HL-60/S4 treated with retinoic acid at 250 ng/mL for 4 days and 3 days (cell line): ENCODE measurements around the gene DUS1L.

Experiments used
- in situ Hi-C: fragments of 300-500 bp; cut with MboI; formaldehyde crosslinking; loops from 2 replicates; pipeline ENCODE4 v1.7.0; 2022; ENCODE audit warnings: low sequenced_read_pairs

DUS1L gene

DNA sequence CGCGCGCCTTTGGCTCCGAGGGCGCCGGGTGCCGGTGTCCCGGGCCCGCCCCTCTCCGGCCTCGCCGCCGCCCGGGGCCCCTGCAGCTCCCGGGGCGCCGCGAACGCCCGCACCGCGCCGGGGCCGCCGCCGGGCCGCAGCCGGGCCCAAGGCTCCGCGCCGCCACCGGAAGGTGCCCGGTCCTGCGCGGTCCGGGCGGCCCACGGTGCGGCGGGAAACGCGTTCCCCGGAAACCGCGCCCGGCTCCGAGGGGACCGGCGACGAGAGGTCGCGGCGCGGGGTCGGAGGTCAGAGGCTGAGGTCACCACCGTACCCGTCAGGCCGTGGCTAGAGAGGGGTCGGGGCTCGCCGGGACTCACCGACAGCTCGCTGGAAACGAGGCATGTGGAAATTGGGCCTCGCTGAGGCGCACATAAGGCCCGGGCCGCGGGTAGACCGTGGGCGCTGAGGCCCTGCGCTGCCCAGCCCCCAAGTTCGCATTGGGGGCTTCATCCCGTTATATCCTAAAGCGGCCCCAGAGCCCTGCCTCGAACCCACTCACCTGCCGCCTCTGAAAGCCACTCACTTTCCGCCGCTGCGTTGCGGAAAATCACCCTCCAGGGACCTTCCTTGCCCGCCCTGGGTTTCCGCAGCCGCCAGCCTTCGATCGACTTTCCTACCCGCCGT lies at the start of gene DUS1L:
DUS1L (minus strand) TSS at position 167 of the 666 bp plus-strand sequence. CDS start 745 bp downstream, outside the sequence.
- in situ Hi-C loops, result no loop called here

DNA sequence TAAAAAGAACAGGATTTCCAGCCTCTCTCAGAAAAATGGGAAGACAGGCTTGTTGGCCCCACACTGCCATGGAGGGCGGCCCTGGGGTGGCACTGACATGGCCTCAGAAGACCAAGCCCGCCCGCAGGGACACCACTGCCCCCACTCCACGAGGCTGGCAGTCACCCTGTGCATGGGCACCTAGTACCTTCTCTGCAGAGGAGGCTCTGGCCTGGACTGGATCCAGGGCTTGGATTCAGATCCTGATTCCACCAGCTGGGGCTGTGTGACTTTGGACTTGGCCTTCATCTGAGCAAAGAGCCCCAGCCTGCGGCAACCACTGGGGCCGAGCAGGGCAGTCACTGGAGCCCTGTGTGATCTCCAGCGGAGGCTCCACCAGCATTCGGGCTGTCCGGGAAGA lies 49.3 kb upstream of the DUS1L start:
- in situ Hi-C loops, result no loop called here

DNA sequence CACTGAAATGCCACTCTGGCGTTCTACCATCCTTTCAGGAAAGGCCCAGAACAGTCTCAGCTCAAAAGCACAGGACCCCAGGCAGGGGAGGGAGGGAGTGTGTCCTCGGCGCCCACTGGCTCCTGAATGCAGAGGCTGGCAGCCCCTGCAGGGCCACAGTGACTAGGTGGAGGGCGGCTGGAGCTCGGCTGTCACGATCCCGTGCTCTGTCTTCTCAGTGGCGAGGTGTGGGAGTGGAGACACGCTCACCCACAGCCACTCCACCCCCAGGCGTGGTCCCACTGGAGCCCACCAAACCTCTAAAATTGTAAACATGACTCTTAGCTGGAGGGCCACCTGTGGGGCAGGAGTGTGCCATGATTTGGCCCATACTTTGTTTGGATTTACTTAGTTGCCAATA lies 48.8 kb upstream of the DUS1L start:
- in situ Hi-C loops, result no loop called here

DNA sequence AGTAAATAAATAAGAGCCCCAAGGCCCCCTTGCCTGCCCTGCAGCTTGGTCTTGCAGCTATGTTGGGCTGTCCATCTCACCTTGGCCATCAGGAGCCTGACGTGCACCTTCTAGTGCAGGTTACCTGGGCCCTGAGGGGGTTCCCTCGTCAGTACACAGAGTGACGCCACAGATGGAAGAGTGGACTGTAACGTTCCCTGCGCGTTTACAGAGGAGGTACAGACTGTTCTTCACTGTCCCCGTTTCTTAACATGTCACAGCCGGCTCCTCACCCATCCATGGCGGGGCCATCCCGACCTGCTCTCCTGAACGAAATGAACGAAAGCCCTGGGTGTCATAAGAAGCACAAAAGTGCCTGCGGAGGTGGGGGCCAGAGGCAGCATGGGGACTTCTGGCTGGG lies 48.3 kb upstream of the DUS1L start:
- in situ Hi-C loops, result no loop called here

DNA sequence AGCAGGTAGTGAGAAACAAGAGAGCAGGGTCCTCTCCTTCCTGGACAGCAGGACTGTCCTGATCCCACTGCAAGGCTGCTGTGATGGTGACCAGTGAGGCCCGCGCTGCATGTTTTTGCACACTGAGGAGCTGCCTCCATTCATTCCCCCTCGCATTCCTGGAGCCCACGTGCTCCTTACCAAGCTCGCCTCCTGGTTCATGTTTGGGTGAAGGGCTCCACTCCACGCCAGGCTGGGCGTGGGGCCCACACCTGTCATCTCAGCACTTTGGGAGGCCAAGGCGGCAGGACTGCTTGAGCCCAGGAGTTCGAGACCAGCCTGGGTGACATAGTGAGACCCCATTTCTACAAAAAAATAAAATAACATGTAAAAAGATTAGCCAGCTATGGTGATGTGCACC lies 47.8 kb upstream of the DUS1L start:
- in situ Hi-C loops, result no loop called here

DNA sequence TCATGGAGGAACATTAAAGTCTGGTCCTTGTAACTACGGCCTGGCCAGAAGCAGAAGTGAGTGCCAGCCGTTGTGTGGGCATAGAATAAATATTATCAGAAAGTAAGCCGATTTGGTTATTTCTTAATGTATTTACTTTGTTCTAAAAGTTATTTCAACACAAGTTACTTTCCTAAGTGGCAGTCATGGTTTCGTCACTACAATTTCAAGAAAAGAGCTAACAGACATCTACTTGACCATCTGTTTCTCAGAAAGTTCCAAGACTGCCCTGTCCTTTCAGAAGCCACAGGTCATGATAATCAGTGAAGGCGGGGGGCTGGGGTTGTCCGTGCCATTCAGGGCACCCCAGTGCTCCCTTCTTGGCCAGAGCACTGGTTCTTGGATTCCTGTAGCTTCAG lies 47.3 kb upstream of the DUS1L start:
- in situ Hi-C loops, result no loop called here

DNA sequence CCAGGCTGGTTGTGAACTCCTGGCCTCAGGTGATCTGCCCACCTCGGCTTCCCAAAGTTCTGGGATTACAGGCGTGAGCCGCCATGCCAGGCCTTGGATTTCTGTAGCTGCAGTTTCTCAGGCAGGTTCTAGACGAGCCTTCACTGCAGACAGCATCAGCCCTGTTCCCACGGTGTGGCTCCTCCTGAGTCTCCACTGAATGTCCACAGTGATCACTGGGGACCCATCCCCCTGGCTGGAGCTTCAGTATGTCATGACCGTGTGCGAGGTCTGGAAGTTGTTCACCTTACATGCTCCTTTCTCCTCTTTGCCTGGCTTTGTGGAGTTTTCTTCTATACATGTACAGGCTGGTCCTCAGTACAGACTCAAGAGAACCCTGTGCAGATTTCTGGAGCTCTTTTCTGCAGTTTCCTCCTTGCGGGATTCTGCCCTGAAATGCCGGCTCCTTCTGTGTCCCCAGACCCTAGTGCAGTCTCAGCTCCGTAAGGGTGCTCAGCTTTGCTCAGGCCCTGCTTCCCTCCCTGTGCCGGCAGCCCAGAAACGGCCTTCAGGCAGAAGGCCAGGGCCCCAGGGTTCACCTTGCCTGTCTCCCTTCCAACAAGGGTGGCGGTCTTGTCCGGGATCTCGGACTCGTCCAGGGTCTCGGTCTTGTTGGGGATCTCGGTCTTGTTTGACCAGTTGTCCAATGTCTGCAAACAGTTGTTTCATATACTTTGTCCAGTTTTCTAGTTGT lies 46.7 kb upstream of the DUS1L start:
- in situ Hi-C loops, result no loop called here

DNA sequence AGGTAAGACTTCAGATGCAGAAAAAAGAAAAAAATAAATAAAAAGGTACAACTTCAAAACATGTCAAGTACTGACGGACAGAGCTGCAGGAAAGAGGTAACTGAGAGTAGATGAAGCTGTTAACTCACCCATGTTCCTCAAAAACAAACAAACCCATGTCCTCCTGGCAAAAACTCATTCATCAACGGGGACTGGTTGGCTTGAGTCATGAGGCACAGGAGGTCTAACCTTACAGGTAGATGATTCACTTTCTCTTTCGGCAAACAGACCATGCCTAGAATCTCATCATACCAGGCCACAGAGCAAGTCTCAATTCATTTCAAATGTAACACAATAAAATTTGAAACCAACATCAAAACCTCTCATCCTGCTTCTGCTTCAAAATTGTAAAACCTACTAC lies 44.7 kb upstream of the DUS1L start:
- in situ Hi-C loops, result no loop called here

DNA sequence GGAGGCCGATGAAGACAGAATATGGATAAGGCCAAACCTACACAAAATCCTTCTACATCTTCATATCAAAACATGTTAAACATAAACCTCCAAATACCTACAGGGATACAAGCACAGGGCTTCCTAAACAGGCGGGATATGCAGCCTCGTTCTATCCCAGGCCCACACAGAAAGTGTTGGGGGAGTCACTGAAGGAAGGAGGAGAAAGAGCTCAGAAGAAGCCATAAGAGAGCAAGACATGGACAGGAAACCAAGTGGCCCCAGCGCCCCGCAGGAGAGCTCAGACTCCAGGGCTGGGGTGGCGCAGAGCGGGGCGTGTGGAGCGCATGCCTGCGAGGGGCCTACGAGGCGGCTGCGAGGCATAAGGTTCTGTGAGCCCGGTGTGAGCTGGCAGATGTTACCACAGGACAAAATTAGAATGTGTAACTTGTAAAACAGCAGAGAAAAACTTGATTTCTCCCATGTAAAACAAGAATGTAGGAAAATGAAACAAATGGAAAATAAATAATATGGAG lies 43.4 kb upstream of the DUS1L start:
- in situ Hi-C loops, result no loop called here

DNA sequence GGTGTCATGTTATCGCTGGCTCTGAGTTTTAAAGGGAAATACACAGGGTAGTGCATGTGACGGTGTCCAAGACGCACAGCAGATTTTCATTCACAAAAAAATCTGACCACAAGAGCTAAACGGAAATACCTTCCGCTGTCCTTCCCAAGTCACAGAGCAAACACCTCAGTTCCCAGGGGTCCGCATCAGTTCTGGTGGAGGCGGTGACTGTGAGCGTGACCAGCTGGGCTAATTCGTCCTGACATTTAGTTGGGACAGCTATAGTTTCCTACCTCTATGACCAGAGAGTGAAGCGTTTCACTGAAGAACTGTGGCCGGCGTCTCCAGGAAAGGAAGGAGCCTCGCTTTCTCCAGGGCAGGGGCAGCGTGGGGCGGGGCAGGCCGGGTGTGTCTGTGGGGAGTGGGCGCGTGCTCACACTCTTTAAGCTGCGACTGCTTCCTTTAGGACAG lies 42.9 kb upstream of the DUS1L start:
- in situ Hi-C loops, result no loop called here

DNA sequence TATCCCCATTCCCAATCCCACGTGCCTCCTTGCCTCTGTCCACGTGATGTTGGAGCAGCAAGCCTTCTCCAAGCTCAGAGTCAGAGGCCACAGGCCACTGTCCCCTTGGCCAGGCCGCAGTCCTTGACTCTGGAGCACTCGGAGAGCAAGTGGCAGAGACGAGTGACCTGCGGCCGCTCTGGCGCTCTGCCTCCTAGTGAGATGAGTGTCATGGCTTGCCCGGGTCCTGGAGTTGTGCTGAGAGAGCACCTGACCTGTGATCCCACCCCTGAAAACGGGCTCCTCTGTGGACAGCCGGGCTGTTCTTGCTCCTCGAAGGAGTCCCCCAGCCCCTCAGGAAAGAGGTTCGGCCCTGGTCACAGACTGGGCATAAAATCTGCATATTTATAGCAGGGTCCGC lies 42.4 kb upstream of the DUS1L start:
- in situ Hi-C loops, result no loop called here

DNA sequence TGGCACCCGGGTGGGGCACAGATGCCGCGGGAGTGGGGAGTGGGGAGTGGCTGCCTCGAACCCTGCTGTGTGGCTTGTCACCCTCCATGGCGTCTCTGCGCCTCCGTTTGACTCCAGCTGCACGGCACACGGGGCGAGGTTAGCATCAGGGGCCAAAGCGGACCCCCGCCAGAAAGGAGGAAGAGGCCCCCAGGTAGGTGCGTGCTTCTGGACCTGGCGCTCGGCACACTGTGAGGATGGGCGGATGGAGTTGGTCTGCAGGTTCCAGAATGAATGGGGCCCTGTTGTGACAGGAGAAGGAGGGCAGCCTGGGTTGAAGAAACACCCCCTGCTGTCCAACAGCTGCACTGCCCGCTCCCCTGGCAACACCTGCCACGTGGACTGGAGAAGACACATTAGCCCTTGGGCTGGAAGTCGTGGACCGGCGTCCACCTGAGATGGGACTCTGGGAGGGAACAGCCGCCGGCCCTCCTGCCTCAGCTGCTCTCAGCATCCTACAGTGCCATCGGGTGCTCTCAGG lies 41.8 kb upstream of the DUS1L start:
- in situ Hi-C loops, result no loop called here

DNA sequence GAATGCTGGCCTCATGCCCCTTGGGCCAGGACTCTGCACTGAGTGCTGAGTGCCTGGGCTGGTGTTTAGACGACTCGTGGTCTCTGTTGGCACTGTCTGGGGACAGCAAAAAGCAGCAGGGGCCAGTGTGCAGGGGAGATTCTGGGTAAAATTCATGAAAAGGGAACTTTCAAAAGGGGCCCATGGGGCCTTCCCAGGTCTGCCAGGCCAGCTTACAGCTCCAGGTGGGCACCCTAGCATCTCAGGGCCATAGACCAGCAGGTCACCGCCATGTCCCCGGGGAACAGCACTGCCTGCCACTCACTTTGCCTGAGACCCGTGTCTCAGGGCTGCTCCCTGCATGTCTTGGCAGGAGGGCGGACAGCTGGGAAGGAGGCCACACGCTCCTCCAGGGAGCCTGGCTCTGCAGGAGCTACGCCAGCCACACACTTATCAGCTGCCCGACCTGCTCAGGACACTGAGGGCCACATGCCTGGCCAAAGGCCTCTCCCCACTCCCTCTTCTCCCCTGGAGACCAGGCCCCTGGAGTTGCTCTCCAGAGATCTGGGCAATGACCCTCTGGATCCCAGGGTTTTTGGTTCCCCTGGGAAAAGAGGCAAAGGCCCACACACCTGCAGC lies 41.2 kb upstream of the DUS1L start:
- in situ Hi-C loops, result no loop called here

DNA sequence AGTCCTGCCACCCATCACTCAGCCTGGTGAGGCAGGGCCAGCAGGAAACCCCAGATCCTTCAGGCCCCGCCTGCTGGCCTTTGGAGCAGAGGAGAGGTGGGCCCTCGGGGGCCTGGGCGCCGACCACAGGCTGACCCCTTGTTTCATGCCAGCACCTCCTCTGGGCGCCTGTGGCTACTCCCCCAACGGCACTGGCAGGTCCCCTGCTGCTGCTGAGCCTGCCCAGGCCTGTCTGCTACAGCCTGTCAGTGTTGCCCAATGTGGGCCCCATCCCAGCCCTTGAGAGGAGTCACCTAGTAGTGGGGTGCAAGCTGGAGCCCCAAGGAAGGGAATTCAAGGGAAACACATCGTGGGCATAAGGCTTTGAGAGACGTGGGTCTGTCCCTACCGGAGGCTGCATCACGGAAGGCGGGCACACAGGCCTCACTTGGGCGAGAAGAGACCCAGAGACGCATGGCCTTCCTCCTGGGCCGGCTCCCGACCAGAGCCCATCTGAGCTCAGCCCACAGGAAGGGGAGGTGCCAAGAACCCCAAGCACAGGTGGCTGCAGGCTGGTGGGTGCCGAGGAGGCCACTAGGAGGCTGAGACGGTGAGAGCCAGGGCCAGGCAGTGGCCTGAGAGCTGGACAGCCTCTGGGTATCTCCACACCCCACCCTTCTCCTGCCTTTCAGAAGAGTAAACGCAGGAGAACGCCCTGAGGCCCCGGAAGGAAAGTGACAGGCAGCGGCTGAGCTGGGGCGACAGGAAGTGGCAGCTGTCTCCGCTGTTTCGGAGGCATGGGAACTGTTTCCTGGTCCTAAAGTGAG lies 40.5 kb upstream of the DUS1L start:
- in situ Hi-C loops, result no loop called here

DNA sequence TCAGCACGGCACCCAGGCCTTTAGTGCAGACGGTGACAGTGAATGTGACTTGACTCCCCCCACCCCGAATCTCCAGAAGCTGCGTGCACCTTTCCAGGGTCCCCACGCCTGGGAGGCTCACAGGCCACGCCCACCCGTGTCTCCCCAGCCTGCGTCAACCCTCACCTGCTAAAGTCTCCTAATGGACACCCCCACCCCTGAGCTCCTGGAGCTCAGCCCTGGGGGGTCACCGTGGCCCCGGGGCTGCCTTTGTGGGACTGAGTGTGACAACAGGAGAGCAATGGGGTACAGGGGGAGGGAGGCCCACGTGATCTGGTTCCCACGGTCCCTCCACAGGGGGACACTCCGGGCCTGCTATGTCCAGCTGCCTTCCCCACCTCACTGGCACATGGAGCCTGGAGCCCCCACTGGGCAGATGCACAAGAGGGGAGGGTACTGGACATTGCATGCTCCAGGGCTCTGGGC lies 39.8 kb upstream of the DUS1L start:
- in situ Hi-C loops, result no loop called here

DNA sequence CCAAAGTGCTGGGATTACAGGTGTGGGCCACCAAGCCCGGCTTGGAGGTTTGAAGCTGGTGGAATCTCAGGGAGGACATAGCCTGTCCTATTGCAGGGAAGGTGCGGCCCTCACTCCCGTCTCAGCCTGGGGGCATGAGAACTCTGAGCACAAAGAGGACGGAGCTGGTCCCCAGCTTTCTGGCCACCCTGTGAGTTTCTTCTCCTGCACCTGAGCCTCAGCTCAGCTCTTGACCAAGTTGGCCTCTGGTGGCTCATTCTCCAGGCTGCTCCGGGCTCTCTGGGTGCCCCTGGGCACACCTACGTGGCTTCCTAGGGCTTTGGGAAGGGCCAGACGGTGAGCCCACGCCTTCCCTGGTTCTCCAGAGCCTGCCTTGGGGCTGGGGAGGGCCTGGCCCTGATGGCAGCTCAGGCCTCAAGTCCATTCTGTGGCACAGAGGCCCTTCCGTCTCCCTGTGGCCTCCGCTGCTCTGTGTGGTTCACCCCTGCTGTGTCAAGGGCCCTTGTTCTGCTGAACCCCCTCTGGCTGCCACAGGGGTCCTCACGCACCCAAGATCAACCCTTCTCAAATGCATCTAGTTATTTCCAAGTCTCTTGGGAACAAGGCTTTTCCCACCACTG lies 39.3 kb upstream of the DUS1L start:
- in situ Hi-C loops, result no loop called here

DNA sequence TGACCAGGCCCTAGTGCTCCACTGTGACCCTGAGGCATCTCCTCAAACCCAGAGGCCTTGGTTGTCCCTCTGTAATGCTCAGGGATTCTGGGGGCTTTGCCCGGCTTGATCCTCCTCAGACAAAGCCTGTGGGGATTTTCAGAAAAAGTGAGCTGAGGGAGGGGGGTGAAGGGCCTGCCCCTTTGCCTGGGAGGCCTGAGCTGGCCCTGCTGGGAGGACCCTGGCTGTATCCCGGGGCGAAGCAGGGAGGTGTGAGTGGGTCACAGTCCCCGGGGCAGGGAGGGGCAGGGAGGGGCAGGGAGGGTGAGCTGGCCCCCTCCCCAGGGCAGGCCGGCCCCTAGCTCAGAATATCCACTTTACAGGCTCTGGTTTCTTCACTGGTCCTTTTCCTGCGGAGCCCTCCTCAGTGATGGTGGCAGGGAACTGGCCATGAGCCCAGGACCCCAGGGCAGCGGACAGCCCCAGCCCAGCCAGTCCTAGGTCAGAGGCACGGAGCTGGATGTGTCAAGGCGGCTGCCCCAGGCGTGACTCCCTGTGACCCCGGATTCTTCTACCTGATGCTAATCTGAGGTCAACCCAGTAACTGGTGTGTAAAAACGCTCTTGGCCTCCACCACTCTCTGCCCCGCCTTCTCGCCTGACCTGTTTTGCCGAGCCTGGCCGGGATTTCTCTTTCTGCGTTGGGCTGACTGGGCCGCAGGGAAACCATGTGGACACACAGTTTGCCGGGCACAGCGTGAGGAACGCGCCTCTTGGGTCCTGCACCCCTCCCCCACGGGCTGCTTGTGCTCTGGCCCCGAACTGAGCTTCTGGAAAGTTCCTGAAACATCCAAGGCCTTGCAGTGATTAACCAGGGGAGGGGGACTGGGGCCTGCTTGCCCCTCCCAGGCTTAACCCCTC lies 38.2 kb upstream of the DUS1L start:
- in situ Hi-C loops, result no loop called here

DNA sequence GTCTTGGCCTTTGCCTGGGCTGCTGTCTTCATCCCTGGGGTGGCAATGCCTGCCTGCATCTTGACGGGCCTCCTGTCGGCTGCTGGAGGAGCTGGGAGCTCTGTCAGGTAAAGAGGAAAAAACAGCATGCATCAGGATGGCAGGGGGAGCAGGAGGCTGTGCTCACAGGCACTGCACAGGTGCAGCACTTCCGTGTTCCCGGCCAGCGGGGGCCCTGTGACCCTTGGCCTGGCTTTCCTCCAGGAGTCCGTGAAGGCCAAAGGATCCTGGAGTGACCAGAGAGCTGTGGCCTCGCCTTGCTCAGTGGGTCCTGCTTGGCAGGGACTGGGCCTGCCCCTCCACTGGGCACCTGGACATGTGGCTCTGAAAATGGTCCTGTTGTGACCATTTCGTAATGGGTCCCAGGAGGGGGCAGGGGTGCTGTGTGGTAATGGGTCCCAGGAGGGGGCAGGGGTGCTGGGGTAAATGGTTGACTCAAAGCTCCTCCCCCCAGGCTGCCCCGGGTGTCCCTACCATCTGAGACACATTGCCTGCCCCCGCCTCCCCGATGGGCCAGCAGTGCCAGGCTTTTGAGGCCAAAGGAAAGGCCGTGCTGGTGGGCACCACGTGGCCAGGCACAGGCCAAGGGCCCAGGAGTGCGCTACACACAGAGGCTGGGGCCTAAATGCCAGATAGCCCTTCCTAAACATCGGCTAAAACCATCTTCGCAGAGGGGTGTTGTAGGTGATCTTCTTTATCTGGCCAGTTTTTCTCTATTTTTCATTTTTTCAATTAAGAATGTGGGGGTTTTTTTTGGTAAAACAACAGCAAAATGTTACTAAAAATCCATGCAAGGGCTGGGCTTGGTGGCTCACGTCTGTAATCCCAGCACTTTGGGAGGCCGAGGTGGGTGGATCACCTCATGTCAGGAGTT lies 36.4 kb upstream of the DUS1L start:
- in situ Hi-C loops, result no loop called here
